H9 (cell line): ENCODE measurements around the gene THRB. TPM values are rescaled to one million over a fixed set of nuclear protein-coding genes. Genes with fewer than 3 reads are reported as not detected.

Experiments used
- DNase-seq: peaks from one replicate; pipeline ENCODE4 v3.0.0-alpha.2; 2017
- H2AFZ ChIP-seq: one replicate; pipeline ENCODE4 v1.6.1; 2013; ENCODE audit warnings: mild to moderate bottlenecking, low read length, control low read depth, moderate library complexity
- H2AK5ac ChIP-seq: 2 replicates; pipeline ENCODE4 v1.6.1; 2013; ENCODE audit warnings: low read length, control low read depth, mixed read lengths; ENCODE audit not compliant: insufficient read length
- H2BK120ac ChIP-seq: one replicate; pipeline ENCODE4 v1.6.1; 2013; ENCODE audit warnings: low read depth, mild to moderate bottlenecking, low read length, control low read depth, inconsistent platforms; ENCODE audit not compliant: poor library complexity, severe bottlenecking
- H2BK12ac ChIP-seq: 2 replicates; pipeline ENCODE4 v1.6.1; 2013; ENCODE audit warnings: low read length, control low read depth, mixed read lengths, low read depth; ENCODE audit not compliant: insufficient read length
- H2BK15ac ChIP-seq: 2 replicates; pipeline ENCODE4 v1.6.1; 2013; ENCODE audit warnings: low read depth, low read length, control low read depth
- H2BK20ac ChIP-seq: one replicate; pipeline ENCODE4 v1.6.1; 2013; ENCODE audit warnings: low read depth, mild to moderate bottlenecking, low read length, control low read depth, inconsistent platforms; ENCODE audit not compliant: poor library complexity, severe bottlenecking
- H2BK5ac ChIP-seq: 2 replicates; pipeline ENCODE4 v1.6.1; 2013; ENCODE audit warnings: low read length, control low read depth, mixed read lengths; ENCODE audit not compliant: insufficient read length
- H3K14ac ChIP-seq: 2 replicates; pipeline ENCODE4 v1.6.1; 2013; ENCODE audit warnings: low read length, control low read depth; ENCODE audit not compliant: insufficient read depth
- H3K18ac ChIP-seq: 2 replicates; pipeline ENCODE4 v1.6.1; 2013; ENCODE audit warnings: low read depth, mild to moderate bottlenecking, mixed read lengths, low read length, control low read depth; ENCODE audit not compliant: insufficient read length
- H3K23ac ChIP-seq: 2 replicates; pipeline ENCODE4 v1.6.1; 2013; ENCODE audit warnings: low read length, control low read depth, mixed read lengths, low read depth; ENCODE audit not compliant: insufficient read length
- H3K23me2 ChIP-seq: 2 replicates; pipeline ENCODE4 v1.6.1; 2013; ENCODE audit warnings: low read depth, mild to moderate bottlenecking, mixed read lengths, low read length, control low read depth; ENCODE audit not compliant: insufficient read length, poor library complexity, severe bottlenecking
- H3K27ac ChIP-seq: 2 replicates; pipeline ENCODE4 v1.5.1; 2013; ENCODE audit warnings: low read length, control low read depth, mixed read lengths, low read depth; ENCODE audit not compliant: insufficient read length
- H3K27me3 ChIP-seq: 2 replicates; pipeline ENCODE4 v1.6.1; 2013; ENCODE audit warnings: low read length, control low read depth, inconsistent platforms; ENCODE audit not compliant: insufficient read depth
- H3K4ac ChIP-seq: 2 replicates; pipeline ENCODE4 v1.6.1; 2013; ENCODE audit warnings: low read depth, mild to moderate bottlenecking, control low read depth, inconsistent platforms, low read length, moderate library complexity
- H3K4me1 ChIP-seq: 2 replicates; pipeline ENCODE4 v1.6.1; 2013; ENCODE audit warnings: low read length, control low read depth, inconsistent platforms; ENCODE audit not compliant: insufficient read depth
- H3K4me2 ChIP-seq: 2 replicates; pipeline ENCODE4 v1.6.1; 2013; ENCODE audit warnings: low read length, control low read depth, mixed read lengths; ENCODE audit not compliant: insufficient read length, insufficient read depth
- H3K56ac ChIP-seq: 2 replicates; pipeline ENCODE4 v1.6.1; 2013; ENCODE audit warnings: low read depth, mild to moderate bottlenecking, mixed read lengths, low read length, control low read depth; ENCODE audit not compliant: insufficient read length
- H3K79me1 ChIP-seq: 2 replicates; pipeline ENCODE4 v1.6.1; 2013; ENCODE audit warnings: low read depth, mild to moderate bottlenecking, moderate library complexity, low read length, control low read depth, inconsistent platforms; ENCODE audit not compliant: insufficient read depth, poor library complexity, severe bottlenecking
- H3K79me2 ChIP-seq: 2 replicates; pipeline ENCODE4 v1.6.1; 2013; ENCODE audit warnings: low read length, control low read depth, inconsistent platforms; ENCODE audit not compliant: insufficient read depth
- H3K9ac ChIP-seq: 2 replicates; pipeline ENCODE4 v1.6.1; 2013; ENCODE audit warnings: low read length, control low read depth, mixed read lengths; ENCODE audit not compliant: insufficient read length; ENCODE audit errors: extremely low read depth
- H3K9me3 ChIP-seq: one replicate; pipeline ENCODE4 v1.6.1; 2013; ENCODE audit warnings: low read depth, low read length, inconsistent platforms; ENCODE audit not compliant: control insufficient read depth
- H3T11ph ChIP-seq: one replicate; pipeline ENCODE4 v1.6.1; 2013; ENCODE audit warnings: mild to moderate bottlenecking, low read length, control low read depth, inconsistent platforms
- H4K20me1 ChIP-seq: one replicate; pipeline ENCODE4 v1.6.1; 2013; ENCODE audit not compliant: control insufficient read depth, insufficient read length, insufficient read depth
- H4K5ac ChIP-seq: 2 replicates; pipeline ENCODE4 v1.6.1; 2013; ENCODE audit warnings: low read depth, mild to moderate bottlenecking, mixed read lengths, low read length, control low read depth; ENCODE audit not compliant: insufficient read length
- H4K8ac ChIP-seq: replicated peaks from 2 replicates; pipeline ENCODE4 v1.6.1; 2013; ENCODE audit warnings: low read length, control low read depth, mixed read lengths, low read depth; ENCODE audit not compliant: insufficient read length
- H4K91ac ChIP-seq: 2 replicates; pipeline ENCODE4 v1.6.1; 2013; ENCODE audit warnings: low read depth, mild to moderate bottlenecking, moderate library complexity, mixed read lengths, low read length, control low read depth; ENCODE audit not compliant: insufficient read length
- H3K27ac Mint-ChIP-seq, 3 experiments: 2 replicates in 2 of 3; 3 replicates in 1 of 3; pipeline ENCODE4 v1.8.0; 2020 to 2021; ENCODE audit warnings: mixed read lengths in 3 of 3, mild to moderate bottlenecking in 1 of 3, moderate library complexity in 1 of 3
- H3K27me3 Mint-ChIP-seq: 2 replicates; pipeline ENCODE4 v1.8.0; 2021; ENCODE audit warnings: low read depth, mild to moderate bottlenecking, moderate library complexity, mixed read lengths
- H3K36me3 Mint-ChIP-seq, 3 experiments: 2 replicates in 2 of 3; 3 replicates in 1 of 3; pipeline ENCODE4 v1.8.0; 2020 to 2021; ENCODE audit warnings: low read depth in 3 of 3, mixed read lengths in 3 of 3; ENCODE audit not compliant: insufficient read depth in 1 of 3
- H3K4me1 Mint-ChIP-seq, 2 experiments: 2 replicates each; pipeline ENCODE4 v1.8.0; 2020; ENCODE audit warnings: mixed read lengths in 2 of 2
- H3K4me3 Mint-ChIP-seq, 2 experiments: 2 replicates in 1 of 2; 3 replicates in 1 of 2; pipeline ENCODE4 v1.8.0; 2020 to 2021; ENCODE audit warnings: mild to moderate bottlenecking in 2 of 2, mixed read lengths in 2 of 2, moderate library complexity in 1 of 2
- H3K9me3 Mint-ChIP-seq, 2 experiments: 2 replicates in 1 of 2; 3 replicates in 1 of 2; pipeline ENCODE4 v1.8.0; 2020; ENCODE audit warnings: mild to moderate bottlenecking in 2 of 2, mixed read lengths in 2 of 2, moderate library complexity in 1 of 2
- WGBS: extraction: QIAGEN DNeasy Blood & Tissue Kit; methylation state at CpG from one replicate; pipeline ENCODE4 v1.1.7; 2013; ENCODE audit warnings: missing lambda C conversion rate, low lambda C conversion rate, mixed read lengths; ENCODE audit not compliant: insufficient read length; ENCODE audit errors: extremely low coverage; 5-methylcytosine and 5-hydroxymethylcytosine counted together
- total RNA-seq: library from RNA; stranded (reverse); gene quantifications from 2 replicates; pipeline ENCODE4 v1.2.1, GENCODE V29; 2021
- TF ChIP-seq, protein P1 (sequence below): fragments of 200-600 bp; sonication (generic); conservative IDR thresholded peaks from 3 replicates; pipeline ENCODE4 v1.8.0; 2021; ENCODE audit warnings: antibody characterized with exemption, mild to moderate bottlenecking

Gene THRB
- total RNA-seq, 1 experiment from 2014 or later: 8.6 TPM

DNA sequence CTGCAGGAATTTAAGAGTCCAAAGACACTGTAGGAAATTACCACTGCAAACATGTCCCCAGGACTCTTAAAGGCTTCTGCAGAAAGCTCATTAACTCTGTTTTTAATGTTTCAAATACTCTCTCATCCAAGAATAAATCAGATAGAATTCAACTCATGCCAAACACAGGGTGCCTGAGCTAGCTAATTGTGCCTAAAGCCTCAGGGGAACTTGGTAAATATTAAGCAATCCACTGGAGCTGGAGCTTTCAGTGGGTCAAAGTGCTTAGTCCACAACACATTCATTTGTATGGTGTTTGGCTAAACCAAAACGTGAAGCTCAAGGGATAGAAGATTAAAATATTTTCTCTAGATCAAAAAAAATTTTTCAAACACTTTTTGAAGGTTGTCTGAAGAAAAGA, 131.4 kb downstream of the THRB start:
- H2AK5ac ChIP-seq: no peak overlapping the region
- H2BK12ac ChIP-seq: no peak overlapping the region
- no peak overlapping the region for H3K4me3 Mint-ChIP-seq
- H3K14ac ChIP-seq: no peak overlapping the region
- no peak for DNase-seq
- H3K27ac ChIP-seq: no peak overlapping the region
- H3T11ph ChIP-seq: no peak overlapping the region
- no peak overlapping the region for H3K9ac ChIP-seq
- H3K4me1 ChIP-seq: peaks cover 3% of the 10 kb centered on the region; the same call in 1 of the 2 replicates
- no peak overlapping the region for H4K91ac ChIP-seq
- H3K27ac Mint-ChIP-seq: no peak overlapping the region
- no peak overlapping the region for H3K4me2 ChIP-seq
- H3K79me2 ChIP-seq: no peaks in the 10 kb centered on the region
- no peak overlapping the region for H4K5ac ChIP-seq
- no peak overlapping the region for H2BK15ac ChIP-seq
- WGBS: no CpG with 5 or more reads among the region's 1 CpG
- H3K56ac ChIP-seq: no peak overlapping the region
- no peaks in the 10 kb centered on the region for H3K9me3 ChIP-seq
- H3K4me1 Mint-ChIP-seq: peaks cover 17 to 32% of the 10 kb centered on the region in 2 experiments
- H4K8ac ChIP-seq: no peak overlapping the region
- no peaks in the 10 kb centered on the region for H3K9me3 Mint-ChIP-seq
- H3K4ac ChIP-seq: no peak overlapping the region
- TF ChIP-seq, protein P1, sequence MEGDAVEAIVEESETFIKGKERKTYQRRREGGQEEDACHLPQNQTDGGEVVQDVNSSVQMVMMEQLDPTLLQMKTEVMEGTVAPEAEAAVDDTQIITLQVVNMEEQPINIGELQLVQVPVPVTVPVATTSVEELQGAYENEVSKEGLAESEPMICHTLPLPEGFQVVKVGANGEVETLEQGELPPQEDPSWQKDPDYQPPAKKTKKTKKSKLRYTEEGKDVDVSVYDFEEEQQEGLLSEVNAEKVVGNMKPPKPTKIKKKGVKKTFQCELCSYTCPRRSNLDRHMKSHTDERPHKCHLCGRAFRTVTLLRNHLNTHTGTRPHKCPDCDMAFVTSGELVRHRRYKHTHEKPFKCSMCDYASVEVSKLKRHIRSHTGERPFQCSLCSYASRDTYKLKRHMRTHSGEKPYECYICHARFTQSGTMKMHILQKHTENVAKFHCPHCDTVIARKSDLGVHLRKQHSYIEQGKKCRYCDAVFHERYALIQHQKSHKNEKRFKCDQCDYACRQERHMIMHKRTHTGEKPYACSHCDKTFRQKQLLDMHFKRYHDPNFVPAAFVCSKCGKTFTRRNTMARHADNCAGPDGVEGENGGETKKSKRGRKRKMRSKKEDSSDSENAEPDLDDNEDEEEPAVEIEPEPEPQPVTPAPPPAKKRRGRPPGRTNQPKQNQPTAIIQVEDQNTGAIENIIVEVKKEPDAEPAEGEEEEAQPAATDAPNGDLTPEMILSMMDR: no peak
- H3K23ac ChIP-seq: no peak overlapping the region
- no peaks in the 10 kb centered on the region for H3K79me1 ChIP-seq
- no peaks in the 10 kb centered on the region for H3K27me3 Mint-ChIP-seq
- H4K20me1 ChIP-seq: no peaks in the 10 kb centered on the region
- no peaks in the 10 kb centered on the region for H3K27me3 ChIP-seq
- no peaks in the 10 kb centered on the region for H3K36me3 Mint-ChIP-seq
- no peak overlapping the region for H2BK5ac ChIP-seq
- H3K23me2 ChIP-seq: no peaks in the 10 kb centered on the region
- no peak overlapping the region for H3K18ac ChIP-seq
- no peak overlapping the region for H2BK20ac ChIP-seq
- H2BK120ac ChIP-seq: no peak overlapping the region
- no peak overlapping the region for H2AFZ ChIP-seq
